ENCODE measurements around the gene RBMS1.

DNA sequence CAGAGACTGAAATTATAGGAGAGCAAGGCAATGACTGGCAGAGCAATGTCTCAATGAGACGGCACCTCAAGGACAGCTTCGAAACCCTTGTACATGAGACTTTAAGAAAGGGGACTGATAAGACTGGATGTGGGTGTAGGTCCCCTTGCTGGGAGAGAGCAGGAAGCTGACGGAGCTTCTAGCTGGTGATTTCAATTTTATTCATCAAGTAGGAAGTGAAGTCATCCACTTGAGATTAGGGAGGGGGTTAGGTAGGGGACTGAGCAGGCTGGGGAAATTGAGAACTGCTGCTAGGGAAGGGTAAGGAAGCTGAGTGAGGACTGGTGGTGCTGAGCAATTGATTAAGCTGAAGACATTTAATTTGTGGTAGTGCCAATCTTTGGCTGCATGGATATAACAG lies 194.1 kb downstream of the RBMS1 start:
- TF ChIP-seq, protein P1, sequence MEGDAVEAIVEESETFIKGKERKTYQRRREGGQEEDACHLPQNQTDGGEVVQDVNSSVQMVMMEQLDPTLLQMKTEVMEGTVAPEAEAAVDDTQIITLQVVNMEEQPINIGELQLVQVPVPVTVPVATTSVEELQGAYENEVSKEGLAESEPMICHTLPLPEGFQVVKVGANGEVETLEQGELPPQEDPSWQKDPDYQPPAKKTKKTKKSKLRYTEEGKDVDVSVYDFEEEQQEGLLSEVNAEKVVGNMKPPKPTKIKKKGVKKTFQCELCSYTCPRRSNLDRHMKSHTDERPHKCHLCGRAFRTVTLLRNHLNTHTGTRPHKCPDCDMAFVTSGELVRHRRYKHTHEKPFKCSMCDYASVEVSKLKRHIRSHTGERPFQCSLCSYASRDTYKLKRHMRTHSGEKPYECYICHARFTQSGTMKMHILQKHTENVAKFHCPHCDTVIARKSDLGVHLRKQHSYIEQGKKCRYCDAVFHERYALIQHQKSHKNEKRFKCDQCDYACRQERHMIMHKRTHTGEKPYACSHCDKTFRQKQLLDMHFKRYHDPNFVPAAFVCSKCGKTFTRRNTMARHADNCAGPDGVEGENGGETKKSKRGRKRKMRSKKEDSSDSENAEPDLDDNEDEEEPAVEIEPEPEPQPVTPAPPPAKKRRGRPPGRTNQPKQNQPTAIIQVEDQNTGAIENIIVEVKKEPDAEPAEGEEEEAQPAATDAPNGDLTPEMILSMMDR (IDR thresholded peaks at IDR 0.05; ENCODE audit: low read depth, low read length, missing input control): no peak
- TF ChIP-seq HNF4G (IDR thresholded peaks at IDR 0.05) (no peak), YY1 (IDR thresholded peaks at IDR 0.05) (no peak), TAF1 (conservative IDR thresholded peaks at IDR 0.05) (no peak), SP1 (IDR thresholded peaks at IDR 0.05) (no peak), RAD21 (IDR thresholded peaks at IDR 0.05) (no peak), JUND (IDR thresholded peaks at IDR 0.05) (no peak)
- TF ChIP-seq, protein P2, sequence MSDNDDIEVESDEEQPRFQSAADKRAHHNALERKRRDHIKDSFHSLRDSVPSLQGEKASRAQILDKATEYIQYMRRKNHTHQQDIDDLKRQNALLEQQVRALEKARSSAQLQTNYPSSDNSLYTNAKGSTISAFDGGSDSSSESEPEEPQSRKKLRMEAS (IDR thresholded peaks at IDR 0.05): no peak
- TF ChIP-seq, protein P3, sequence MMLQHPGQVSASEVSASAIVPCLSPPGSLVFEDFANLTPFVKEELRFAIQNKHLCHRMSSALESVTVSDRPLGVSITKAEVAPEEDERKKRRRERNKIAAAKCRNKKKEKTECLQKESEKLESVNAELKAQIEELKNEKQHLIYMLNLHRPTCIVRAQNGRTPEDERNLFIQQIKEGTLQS (IDR thresholded peaks at IDR 0.05): no peak
